Mesothelial cell of epicardium (in vitro differentiated cells): ENCODE measurements around the gene DHPS. TPM values are rescaled to one million over a fixed set of nuclear protein-coding genes. Genes with fewer than 3 reads are reported as not detected.
A peak's percentile ranks its signal among the peaks of the same experiment; 100 is the strongest.

Experiments used
- DNase-seq, 2 experiments: peaks; one replicate each; pipeline ENCODE4 v3.0.0; 2021; ENCODE audit warnings: low spot score in 2 of 2; ENCODE audit not compliant: unreplicated experiment in 2 of 2
- H3K27ac Mint-ChIP-seq: 2 replicates; pipeline ENCODE4 v1.8.0; 2021; ENCODE audit warnings: mixed read lengths
- H3K27me3 Mint-ChIP-seq: 2 replicates; pipeline ENCODE4 v1.8.0; 2021; ENCODE audit warnings: low read depth, mixed read lengths
- H3K36me3 Mint-ChIP-seq: 2 replicates; pipeline ENCODE4 v1.8.0; 2021; ENCODE audit warnings: mixed read lengths
- H3K4me1 Mint-ChIP-seq: 2 replicates; pipeline ENCODE4 v1.8.0; 2021; ENCODE audit warnings: mixed read lengths
- H3K4me3 Mint-ChIP-seq: 2 replicates; pipeline ENCODE4 v1.8.0; 2021; ENCODE audit warnings: mild to moderate bottlenecking, moderate library complexity, mixed read lengths
- H3K9me3 Mint-ChIP-seq: 2 replicates; pipeline ENCODE4 v1.8.0; 2021; ENCODE audit warnings: mixed read lengths
- CTCF ChIP-seq: fragments of 200-600 bp; sonication (generic); IDR thresholded peaks from one replicate; pipeline ENCODE4 v1.5.0; 2021; ENCODE audit warnings: antibody characterized with exemption; ENCODE audit not compliant: unreplicated experiment
- total RNA-seq: library from RNA; stranded (reverse); gene quantifications from 3 replicates; pipeline ENCODE4 v1.2.1, GENCODE V29; 2021

The DHPS gene
- total RNA-seq, 1 donor from 2014 or later, result 97.0 TPM

GRCh38 chr19:12668932-12669269 is 12.8 kb downstream of the DHPS start:
- Mint-ChIP-seq H3K9me3 (no peaks in the 10 kb centered on the region), H3K27ac (peak overlapping the region; percentile 100), H3K27me3 (no peaks in the 10 kb centered on the region), H3K4me3 (peak overlapping the region; percentile 99), H3K4me1 (peaks cover 42% of the 10 kb centered on the region), H3K36me3 (peaks cover 6% of the 10 kb centered on the region)
- peak in 1 of 2 experiments; percentile 65 for DNase-seq
- TF ChIP-seq CTCF, result no peak

- H3K4me3 Mint-ChIP-seq, result peak overlapping the region; percentile 99
- no peak for DNase-seq
- no peaks in the 10 kb centered on the region for H3K9me3 Mint-ChIP-seq
- peaks cover 4% of the 10 kb centered on the region for H3K36me3 Mint-ChIP-seq
- H3K27me3 Mint-ChIP-seq, result no peaks in the 10 kb centered on the region
- peaks cover 42% of the 10 kb centered on the region for H3K4me1 Mint-ChIP-seq
- no peak for TF ChIP-seq CTCF
- peak overlapping the region; percentile 100 for H3K27ac Mint-ChIP-seq
Observed at GRCh38 chr19:12668346-12668745, 13.3 kb downstream of the DHPS start.

GRCh38 chr19:12667731-12668302 is 13.9 kb downstream of the DHPS start:
- TF ChIP-seq CTCF, result no peak
- peaks cover 42% of the 10 kb centered on the region for H3K4me1 Mint-ChIP-seq
- peaks cover 7% of the 10 kb centered on the region for H3K36me3 Mint-ChIP-seq
- H3K4me3 Mint-ChIP-seq, result peak overlapping the region; percentile 99
- no peak for DNase-seq
- H3K27ac Mint-ChIP-seq, result peak overlapping the region; percentile 93
- no peaks in the 10 kb centered on the region for H3K27me3 Mint-ChIP-seq
- H3K9me3 Mint-ChIP-seq, result no peaks in the 10 kb centered on the region

GRCh38 chr19:12666265-12667048 is 15.2 kb downstream of the DHPS start, which contains the start of the genes MAN2B1 and WDR83:
MAN2B1 (minus strand) TSS chr19:12666742; CDS start chr19:12666701, 41 bp downstream.
WDR83 (plus strand) TSS chr19:12666807; CDS start chr19:12669791, 2,984 bp downstream.
- H3K4me1 Mint-ChIP-seq, result peaks cover 41% of the 10 kb centered on the region
- peak; percentile 71 to 81 for DNase-seq
- H3K9me3 Mint-ChIP-seq, result no peaks in the 10 kb centered on the region
- peaks cover 3% of the 10 kb centered on the region for H3K36me3 Mint-ChIP-seq
- peak within 1 kb of the TSS; percentile 95 for H3K27ac Mint-ChIP-seq
- H3K4me3 Mint-ChIP-seq, result peak within 1 kb of the TSS; percentile 99
- TF ChIP-seq CTCF, result no peak
- H3K27me3 Mint-ChIP-seq, result no peaks in the 10 kb centered on the region

- Mint-ChIP-seq H3K27ac (peak overlapping the region; percentile 95), H3K9me3 (no peaks in the 10 kb centered on the region), H3K4me1 (peaks cover 41% of the 10 kb centered on the region), H3K4me3 (peak overlapping the region; percentile 99), H3K27me3 (no peaks in the 10 kb centered on the region), H3K36me3 (peaks cover 3% of the 10 kb centered on the region)
- no peak for DNase-seq
- no peak for TF ChIP-seq CTCF
Observed at GRCh38 chr19:12665671-12666264, 15.9 kb downstream of the DHPS start.
